Activated T-helper 2 cell treated with anti-CD3 and anti-CD28 coated beads, Interferon-gamma antibody, Interleukin-2, Interleukin-4, amounts not matched to agents 10 μg/mL and 5 μg/mL and 100 μg/mL, durations not matched to agents 14 hours and 24 hours and 36 hours (primary cell): Measurements from ENCODE around the gene ZNF341. TPM values are rescaled to one million over a fixed set of nuclear protein-coding genes. Genes with fewer than 3 reads are reported as not detected.
A peak's percentile ranks its signal among the peaks of the same experiment; 100 is the strongest.

ENCODE experiments used
- DNase-seq: peaks from one replicate; pipeline ENCODE4 v3.0.0; 2021; ENCODE audit warnings: low spot score
- H3K27ac Mint-ChIP-seq: one replicate; pipeline ENCODE4 v1.8.0; 2021; ENCODE audit warnings: mixed read lengths
- H3K27me3 Mint-ChIP-seq: one replicate; pipeline ENCODE4 v1.8.0; 2021; ENCODE audit warnings: low read depth, mixed read lengths
- H3K36me3 Mint-ChIP-seq: one replicate; pipeline ENCODE4 v1.8.0; 2021; ENCODE audit warnings: low read depth, mixed read lengths
- H3K4me1 Mint-ChIP-seq: one replicate; pipeline ENCODE4 v1.8.0; 2021; ENCODE audit warnings: low read depth, mixed read lengths
- H3K4me3 Mint-ChIP-seq: one replicate; pipeline ENCODE4 v1.8.0; 2021; ENCODE audit warnings: low read depth, mild to moderate bottlenecking, moderate library complexity, mixed read lengths
- H3K9me3 Mint-ChIP-seq: one replicate; pipeline ENCODE4 v1.8.0; 2021; ENCODE audit warnings: mixed read lengths
- intact Hi-C: fragments of 100-400 bp; cut with micrococcal nuclease; formaldehyde crosslinking; loops from one replicate; pipeline ENCODE4 v1.15.1; 2023
- total RNA-seq: library from RNA; stranded (reverse); gene quantifications from 2 replicates; pipeline ENCODE4 v1.2.3, GENCODE V29; 2022

The ZNF341 gene
- total RNA-seq, 1 donor from 2014 or later = 7.0 TPM

DNA sequence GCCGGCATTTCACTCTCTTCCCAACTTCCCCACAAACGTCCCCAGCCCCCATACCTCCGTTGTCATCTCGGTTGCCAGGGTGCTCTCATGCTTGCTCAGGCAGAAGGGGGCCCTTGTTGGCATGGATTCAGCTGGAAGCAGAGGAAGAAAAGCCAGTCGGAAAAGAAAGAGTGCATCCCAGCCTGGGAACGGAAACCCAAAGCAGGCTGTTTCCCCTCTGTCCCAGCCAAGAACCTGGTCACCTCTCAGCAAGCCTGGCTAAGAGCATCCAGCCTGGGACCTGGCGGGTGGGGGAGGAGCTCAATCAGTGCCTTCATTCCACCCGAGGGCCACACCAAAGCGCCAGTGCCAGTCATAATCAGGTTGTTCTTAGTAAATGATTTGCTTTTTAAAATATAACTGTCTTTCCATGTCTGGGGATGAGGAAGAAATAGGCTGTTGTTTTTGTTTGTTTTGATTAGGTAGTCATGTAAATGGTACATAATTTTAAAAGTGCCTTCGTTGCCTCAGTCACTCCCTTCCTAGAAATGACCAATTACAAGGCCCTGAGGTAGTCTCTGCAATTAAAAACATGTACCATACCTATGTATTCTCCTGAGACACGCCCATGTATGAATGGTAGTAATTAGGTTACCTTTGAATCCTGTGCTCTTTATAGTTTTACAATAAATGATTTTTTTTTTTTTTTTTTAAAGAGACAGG lies 100.5 kb downstream of the ZNF341 start:
- intact Hi-C loops = no loop called here
- Mint-ChIP-seq H3K4me3 (no peak overlapping the region), H3K27me3 (no peaks in the 10 kb centered on the region), H3K27ac (no peak overlapping the region), H3K4me1 (peaks cover 35% of the 10 kb centered on the region), H3K9me3 (no peaks in the 10 kb centered on the region), H3K36me3 (peaks cover 52% of the 10 kb centered on the region)
- DNase-seq = no peak

- no peaks in the 10 kb centered on the region for H3K9me3 Mint-ChIP-seq
- no peak for DNase-seq
- H3K36me3 Mint-ChIP-seq = peaks cover 52% of the 10 kb centered on the region
- peaks cover 38% of the 10 kb centered on the region for H3K4me1 Mint-ChIP-seq
- no peaks in the 10 kb centered on the region for H3K27me3 Mint-ChIP-seq
- no peak overlapping the region for H3K4me3 Mint-ChIP-seq
- no peak overlapping the region for H3K27ac Mint-ChIP-seq
- intact Hi-C loops = no loop called here
These were observed 101.5 kb downstream of the ZNF341 start for GRCh38 chr20:33833333-33833732.

- H3K9me3 Mint-ChIP-seq = no peaks in the 10 kb centered on the region
- H3K27ac Mint-ChIP-seq = no peak overlapping the region
- H3K4me1 Mint-ChIP-seq = peaks cover 27% of the 10 kb centered on the region
- no peak for DNase-seq
- H3K27me3 Mint-ChIP-seq = no peaks in the 10 kb centered on the region
- H3K4me3 Mint-ChIP-seq = no peak overlapping the region
- intact Hi-C loops = no loop called here
- H3K36me3 Mint-ChIP-seq = peaks cover 45% of the 10 kb centered on the region
These were observed 103.9 kb downstream of the ZNF341 start for GRCh38 chr20:33835615-33836172.

DNA sequence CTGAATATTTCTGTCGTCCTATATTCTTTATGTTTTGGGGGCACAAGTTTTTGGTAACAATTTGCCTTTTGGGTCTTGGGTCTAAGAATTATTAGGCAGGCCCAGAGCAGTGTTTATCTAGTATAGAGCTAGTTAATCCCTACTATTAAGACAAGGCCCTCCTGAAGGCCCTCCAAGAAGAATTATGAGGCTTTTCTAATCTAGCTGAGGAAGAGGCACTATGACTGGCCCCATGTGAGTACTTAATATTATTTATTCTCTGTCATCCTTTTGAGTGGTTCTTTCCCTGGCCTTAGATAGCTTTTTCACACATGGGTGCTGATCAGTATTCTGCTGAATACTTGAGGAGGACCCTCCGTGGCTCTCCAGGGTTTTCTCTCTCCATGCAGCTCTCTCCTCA lies 104.5 kb downstream of the ZNF341 start:
- Mint-ChIP-seq H3K4me3 (no peak overlapping the region), H3K27me3 (no peaks in the 10 kb centered on the region), H3K9me3 (no peaks in the 10 kb centered on the region), H3K27ac (no peak overlapping the region), H3K4me1 (peaks cover 32% of the 10 kb centered on the region), H3K36me3 (peaks cover 45% of the 10 kb centered on the region)
- no peak for DNase-seq
- intact Hi-C loops = no loop called here

DNA sequence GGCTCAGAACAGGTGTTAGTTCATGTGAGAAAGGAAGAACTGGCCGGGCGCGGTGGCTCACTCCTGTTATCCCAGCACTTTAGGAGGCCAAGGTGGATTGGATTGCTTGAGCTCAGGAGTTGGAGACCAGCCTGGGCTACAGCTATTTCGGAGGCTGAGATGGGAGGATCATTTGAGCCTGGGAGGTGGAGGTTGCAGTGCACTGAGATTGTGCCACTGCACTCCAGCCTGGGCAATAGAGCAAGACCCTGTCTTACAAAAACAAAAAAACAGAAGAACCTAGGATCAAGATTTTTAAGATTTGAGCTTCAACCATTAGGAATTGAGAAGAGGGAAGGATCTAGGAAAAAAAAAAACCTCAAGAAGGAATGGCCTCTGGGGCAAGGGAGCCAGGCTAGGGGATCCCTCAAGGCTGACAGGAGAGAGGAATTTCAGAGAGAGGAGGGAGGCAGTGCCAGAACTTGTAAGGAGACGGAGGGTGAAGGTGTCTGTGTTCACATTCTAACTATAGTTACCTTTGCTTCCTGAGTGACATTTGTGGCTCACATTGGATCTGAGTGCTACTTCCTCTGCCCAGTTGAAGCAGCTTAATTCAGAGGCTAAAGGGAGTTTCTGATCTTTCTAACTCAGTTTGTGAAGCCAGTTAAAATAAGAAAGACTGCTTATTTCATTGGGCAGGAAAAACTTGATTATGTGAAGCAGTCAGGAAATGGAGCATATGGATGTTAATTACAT lies 105.5 kb downstream of the ZNF341 start:
- peaks cover 36% of the 10 kb centered on the region for H3K36me3 Mint-ChIP-seq
- peaks cover 40% of the 10 kb centered on the region for H3K4me1 Mint-ChIP-seq
- H3K27ac Mint-ChIP-seq = peak overlapping the region; percentile 34
- intact Hi-C loops = no loop called here
- no peaks in the 10 kb centered on the region for H3K9me3 Mint-ChIP-seq
- no peak for DNase-seq
- no peaks in the 10 kb centered on the region for H3K27me3 Mint-ChIP-seq
- no peak overlapping the region for H3K4me3 Mint-ChIP-seq

DNA sequence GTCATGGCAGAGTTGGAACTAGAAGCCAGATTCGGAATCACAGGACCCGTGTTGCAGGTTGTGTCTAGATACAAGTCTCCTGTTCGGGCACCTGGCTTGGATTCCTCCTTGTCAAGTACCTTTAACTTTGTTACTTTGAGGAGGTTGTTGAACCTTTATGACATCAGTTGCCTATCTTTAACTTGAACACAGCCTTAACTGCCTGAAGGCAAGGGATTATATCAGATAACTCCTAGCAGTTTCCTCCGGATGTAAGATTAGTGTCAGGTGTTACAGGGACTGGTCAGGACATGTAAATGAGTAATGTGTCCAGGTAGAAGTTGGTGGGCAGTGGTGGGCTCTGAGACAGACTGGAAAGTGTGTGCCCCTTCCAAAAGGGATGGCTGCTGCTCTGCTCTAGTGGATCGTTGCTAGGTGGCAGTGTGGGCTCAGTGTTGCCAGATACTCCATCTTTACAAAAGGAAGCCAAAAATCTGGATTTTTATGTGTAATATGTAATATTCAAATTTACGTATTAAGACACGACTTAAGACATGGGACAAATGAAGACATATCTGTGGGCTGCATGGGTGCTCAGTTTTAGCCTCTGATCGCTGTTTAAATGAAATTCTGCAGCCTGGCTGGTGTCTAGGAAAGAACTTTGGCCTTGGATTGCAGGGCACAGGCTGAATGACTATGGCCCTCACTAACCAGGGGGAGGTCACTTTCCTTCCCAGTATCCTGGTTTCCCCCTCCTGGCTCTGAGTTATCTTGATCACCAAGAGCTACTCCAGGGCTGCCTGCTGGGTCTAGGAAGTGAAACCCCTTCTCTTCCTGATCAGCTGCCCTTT lies 106.5 kb downstream of the ZNF341 start:
- H3K4me3 Mint-ChIP-seq = no peak overlapping the region
- no peak for DNase-seq
- intact Hi-C loops = no loop called here
- H3K4me1 Mint-ChIP-seq = peaks cover 47% of the 10 kb centered on the region
- peaks cover 29% of the 10 kb centered on the region for H3K36me3 Mint-ChIP-seq
- no peaks in the 10 kb centered on the region for H3K9me3 Mint-ChIP-seq
- no peak overlapping the region for H3K27ac Mint-ChIP-seq
- no peaks in the 10 kb centered on the region for H3K27me3 Mint-ChIP-seq

DNA sequence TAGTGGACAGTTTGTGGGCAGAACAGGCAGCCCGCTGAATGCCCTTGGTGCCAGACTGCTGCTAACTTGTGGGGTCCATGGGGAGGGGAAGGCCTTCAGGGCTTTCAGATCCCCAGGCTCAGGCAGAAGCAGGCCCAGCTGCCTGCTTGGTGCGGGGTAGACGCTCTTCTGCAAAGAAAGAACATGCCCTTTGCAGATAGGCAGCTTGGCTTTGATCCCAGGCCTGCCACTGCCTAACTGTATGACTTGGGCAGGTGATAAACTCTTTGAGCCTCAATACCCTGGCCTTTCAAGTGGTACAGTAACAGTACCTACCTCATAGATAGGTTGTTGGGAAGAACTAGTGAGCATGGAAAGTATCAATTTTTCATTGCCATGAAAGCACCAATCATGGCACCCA lies 107.8 kb downstream of the ZNF341 start:
- no peaks in the 10 kb centered on the region for H3K27me3 Mint-ChIP-seq
- no peak overlapping the region for H3K27ac Mint-ChIP-seq
- H3K9me3 Mint-ChIP-seq = no peaks in the 10 kb centered on the region
- H3K4me1 Mint-ChIP-seq = peaks cover 57% of the 10 kb centered on the region
- intact Hi-C loops = no loop called here
- no peak overlapping the region for H3K4me3 Mint-ChIP-seq
- no peak for DNase-seq
- peaks cover 25% of the 10 kb centered on the region for H3K36me3 Mint-ChIP-seq

- Mint-ChIP-seq H3K27ac (no peak overlapping the region), H3K4me3 (no peak overlapping the region), H3K36me3 (peaks cover 21% of the 10 kb centered on the region), H3K4me1 (peaks cover 57% of the 10 kb centered on the region), H3K27me3 (no peaks in the 10 kb centered on the region), H3K9me3 (no peaks in the 10 kb centered on the region)
- no peak for DNase-seq
- intact Hi-C loops = no loop called here
These were observed 108.4 kb downstream of the ZNF341 start for GRCh38 chr20:33840160-33840559.

GRCh38 chr20:33840759-33841435 lies 109.1 kb downstream of the ZNF341 start:
- intact Hi-C loops = no loop called here
- Mint-ChIP-seq H3K36me3 (peaks cover 14% of the 10 kb centered on the region), H3K4me3 (no peak overlapping the region), H3K27ac (no peak overlapping the region), H3K4me1 (peaks cover 59% of the 10 kb centered on the region), H3K27me3 (no peaks in the 10 kb centered on the region), H3K9me3 (no peaks in the 10 kb centered on the region)
- no peak for DNase-seq

DNA sequence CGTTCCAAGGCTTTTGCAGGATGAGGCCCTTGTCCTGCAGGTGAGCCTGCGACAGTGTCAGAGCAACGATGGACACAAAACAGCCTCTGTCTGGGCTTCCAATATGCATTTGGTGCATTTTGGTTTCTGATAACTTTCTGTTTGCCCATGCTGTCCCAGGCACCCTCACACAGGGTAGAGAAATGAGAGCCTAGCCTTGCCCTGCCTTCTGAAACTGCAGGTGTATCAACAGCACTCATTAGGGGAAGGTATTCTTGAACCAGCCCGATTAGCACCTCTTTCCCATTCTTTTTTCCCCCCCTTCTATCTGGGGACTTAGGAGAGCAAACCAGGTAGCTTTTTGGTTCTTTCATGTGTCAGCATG lies 109.6 kb downstream of the ZNF341 start:
- intact Hi-C loops = no loop called here
- peaks cover 14% of the 10 kb centered on the region for H3K36me3 Mint-ChIP-seq
- no peak overlapping the region for H3K27ac Mint-ChIP-seq
- no peak for DNase-seq
- H3K9me3 Mint-ChIP-seq = no peaks in the 10 kb centered on the region
- H3K4me3 Mint-ChIP-seq = no peak overlapping the region
- H3K4me1 Mint-ChIP-seq = peaks cover 62% of the 10 kb centered on the region
- no peaks in the 10 kb centered on the region for H3K27me3 Mint-ChIP-seq
